Endothelial cell of umbilical vein (primary cell): Measurements from ENCODE around the gene TIMMDC1. TPM values are rescaled to one million over a fixed set of nuclear protein-coding genes. Genes with fewer than 3 reads are reported as not detected.

Experiments used
- BruUV-seq: library from RNA; stranded (reverse); fragments of 400-500 nt; replicated peaks from 2 replicates; lab custom pipeline; 2021; lab: Mats Ljungman, UMichigan
- CTCF ChIA-PET: fragments of 300-600, 350-600 bp; sonication (Branson Sonifier 250); formaldehyde crosslinking; loops from one replicate; lab custom pipeline; 2021; ENCODE audit warnings: antibody characterized with exemption, inconsistent platforms; lab: Charles Lee
- POLR2A ChIA-PET: fragments of 300-600, 350-600 bp; sonication (Branson Sonifier 250); formaldehyde crosslinking; loops from one replicate; lab custom pipeline; 2021; ENCODE audit warnings: antibody characterized with exemption, inconsistent platforms; lab: Charles Lee
- DNase-seq: peaks from one replicate; pipeline ENCODE4 v3.0.0-alpha.2; 2011; ENCODE audit warnings: low read depth, low spot score
- FAIRE-seq: peaks from 2 replicates; lab custom pipeline; 2011; peaks lifted over from hg19 to GRCh38; lab: Jason Lieb, UNC
- H2AFZ ChIP-seq: 2 replicates; pipeline ENCODE4 v1.6.0; 2012; ENCODE audit warnings: low read depth, low read length, control low read depth, inconsistent platforms
- H3K27ac ChIP-seq: 2 replicates; pipeline ENCODE4 v1.5.1; 2011; ENCODE audit warnings: low read depth, mild to moderate bottlenecking, control low read depth, low read length, moderate library complexity; ENCODE audit not compliant: insufficient read depth
- H3K27me3 ChIP-seq, 2 experiments: 2 replicates each; pipeline versions ENCODE4 v1.6.0 to v1.6.1; 2011; ENCODE audit warnings: low read length in 2 of 2, mixed read lengths in 1 of 2; ENCODE audit not compliant: control insufficient read depth in 2 of 2, insufficient read depth in 2 of 2
- H3K36me3 ChIP-seq, 2 experiments: 2 replicates in 1 of 2; 3 replicates in 1 of 2; pipeline ENCODE4 v1.5.1; 2011; ENCODE audit warnings: low read length in 2 of 2, mild to moderate bottlenecking in 1 of 2, moderate library complexity in 1 of 2; ENCODE audit not compliant: control insufficient read depth in 2 of 2, insufficient read depth in 2 of 2; ENCODE audit errors: extremely low read depth in 1 of 2
- H3K4me1 ChIP-seq: 3 replicates; pipeline ENCODE4 v1.5.1; 2011; ENCODE audit warnings: mild to moderate bottlenecking, low read length; ENCODE audit not compliant: control insufficient read depth, insufficient read depth; ENCODE audit errors: extremely low read depth
- H3K4me2 ChIP-seq: 2 replicates; pipeline ENCODE4 v1.6.1; 2011; ENCODE audit warnings: low read length, control low read depth, mixed read lengths; ENCODE audit not compliant: insufficient read depth
- H3K4me3 ChIP-seq, 3 experiments: fragments of 200-600 bp in 1 of 3; sonication (generic), shearing (Covaris generic) in 1 of 3; replicated peaks in 1 of 3; 2 replicates each; pipeline ENCODE4 v1.5.1; 2011 to 2016; ENCODE audit warnings: control low read depth in 3 of 3, low read length in 3 of 3, mild to moderate bottlenecking in 2 of 3, inconsistent platforms in 1 of 3, low read depth in 1 of 3, moderate library complexity in 1 of 3; ENCODE audit not compliant: insufficient read depth in 1 of 3
- H3K79me2 ChIP-seq: 2 replicates; pipeline ENCODE4 v1.6.0; 2012; ENCODE audit warnings: low read length, inconsistent platforms; ENCODE audit not compliant: control insufficient read depth, insufficient read depth
- H3K9ac ChIP-seq: replicated peaks from 2 replicates; pipeline ENCODE3; 2011; ENCODE audit warnings: low read length, control low read depth; ENCODE audit not compliant: insufficient read depth; ENCODE audit errors: extremely low read depth
- H3K9me1 ChIP-seq: replicated peaks from 3 replicates; pipeline ENCODE4 v1.6.0; 2011; ENCODE audit warnings: mild to moderate bottlenecking, low read length; ENCODE audit not compliant: control insufficient read depth, insufficient read depth; ENCODE audit errors: extremely low read depth
- H3K9me3 ChIP-seq: replicated peaks from 2 replicates; pipeline ENCODE4 v1.5.1; 2012; ENCODE audit warnings: low read length, inconsistent platforms; ENCODE audit not compliant: control insufficient read depth, insufficient read depth
- H4K20me1 ChIP-seq: replicated peaks from 2 replicates; pipeline ENCODE3; 2011; ENCODE audit warnings: mild to moderate bottlenecking, low read length; ENCODE audit not compliant: control insufficient read depth, insufficient read depth; ENCODE audit errors: extremely low read depth
- EZH2 ChIP-seq: IDR thresholded peaks from 2 replicates; pipeline ENCODE4 v1.6.1; 2012; ENCODE audit warnings: borderline replicate concordance, low read depth, mild to moderate bottlenecking, moderate library complexity, low read length, inconsistent platforms; ENCODE audit not compliant: severe bottlenecking
- FOS ChIP-seq: IDR thresholded peaks from 2 replicates; pipeline ENCODE4 v1.6.1; 2011; ENCODE audit warnings: mild to moderate bottlenecking, low read length, moderate library complexity, borderline replicate concordance; ENCODE audit not compliant: insufficient read depth
- GATA2 ChIP-seq: IDR thresholded peaks from 2 replicates; pipeline ENCODE4 v1.7.0; 2011; ENCODE audit warnings: low read depth, mild to moderate bottlenecking, moderate library complexity, mixed read lengths, low read length; ENCODE audit not compliant: insufficient read length, insufficient read depth
- JUN ChIP-seq: IDR thresholded peaks from 2 replicates; pipeline ENCODE4 v1.6.1; 2011; ENCODE audit warnings: borderline replicate concordance, low read depth; ENCODE audit not compliant: insufficient read length, insufficient read depth
- MYC ChIP-seq: IDR thresholded peaks from one replicate; pipeline ENCODE4 v1.6.1; 2011; ENCODE audit warnings: mild to moderate bottlenecking, low read depth, low read length
- POLR2A ChIP-seq: IDR thresholded peaks from 2 replicates; pipeline ENCODE4 v1.6.1; 2012; ENCODE audit warnings: low read depth, mild to moderate bottlenecking, control low read depth, low read length
- POLR2AphosphoS5 ChIP-seq: IDR thresholded peaks from 2 replicates; pipeline ENCODE4 v1.6.1; 2012; ENCODE audit warnings: low read depth, mild to moderate bottlenecking, control low read depth, low read length, moderate library complexity; ENCODE audit not compliant: insufficient read depth
- dilution Hi-C: fragments of 300-500 bp; cut with MboI; formaldehyde crosslinking; loops from one replicate; pipeline ENCODE4 v1.15.0; 2019; ENCODE audit warnings: low sequenced_read_pairs; ENCODE audit not compliant: extremely low pct_ligation_motif_present
- intact Hi-C: fragments of 100-400 bp; cut with micrococcal nuclease; formaldehyde crosslinking; loops from one replicate; pipeline ENCODE4 v1.10.0; 2022
- polyA plus RNA-seq, 4 experiments: library from polyadenylated mRNA; depleted of rRNA in 3 of 4; stranded (reverse) in 3 of 4; unstranded in 1 of 4; fragments of >200 nt; gene quantifications; 2 replicates each; pipeline versions ENCODE4 v1.2.1 to v1.2.3, GENCODE V29; 2011 to 2012; ENCODE audit warnings: missing spikeins in 1 of 4
- total RNA-seq: library from RNA; stranded (reverse); gene quantifications from 2 replicates; pipeline ENCODE4 v1.2.3, GENCODE V29; 2021
- TF ChIP-seq, protein P1 (sequence below): IDR thresholded peaks from 2 replicates; pipeline ENCODE4 v1.6.1; 2011; ENCODE audit not compliant: insufficient read depth, insufficient read length
- TF ChIP-seq, protein P2 (sequence below), 2 donors: IDR thresholded peaks; 1 replicate in 1 of 2; 2 replicates in 1 of 2; pipeline ENCODE4 v1.5.1; 2011; ENCODE audit warnings: low read length in 2 of 2, mild to moderate bottlenecking in 2 of 2, moderate library complexity in 2 of 2, control low read depth in 1 of 2, inconsistent platforms in 1 of 2, low read depth in 1 of 2; ENCODE audit not compliant: insufficient read depth in 1 of 2; ENCODE audit errors: extremely low read depth in 1 of 2

Gene TIMMDC1
- total and polyA plus RNA-seq, 2 donors (not counting 3 experiments of a cell fraction or from before 2014, with no cell fraction given): 49.2 to 76.2 TPM

DNA sequence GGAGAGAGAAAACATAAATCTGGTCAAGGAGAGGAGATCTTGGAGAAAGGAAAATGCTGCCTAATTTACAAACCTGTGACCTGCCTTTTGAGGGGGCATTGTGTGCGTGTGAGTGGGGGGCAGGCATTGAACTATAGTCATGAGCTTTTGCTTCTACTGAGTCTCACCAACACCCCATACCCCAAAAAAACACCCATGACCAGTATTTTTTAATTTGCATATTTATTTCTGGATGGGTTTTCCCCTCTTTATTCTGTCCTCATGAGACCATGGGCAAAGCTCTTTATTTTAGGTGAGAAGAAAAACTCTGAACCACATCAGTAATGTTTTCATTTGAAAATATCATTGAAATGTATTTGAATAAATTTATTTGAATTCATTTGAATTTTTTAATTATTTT is 40.4 kb downstream of the TIMMDC1 start:
- intact Hi-C loops (no loop called here), dilution Hi-C loops (no loop called here)
- DNase-seq (no peak), FAIRE-seq (no peak)
- no peak overlapping the region for H3K9ac ChIP-seq
- TF ChIP-seq EZH2 (no peak), POLR2A (no peak), MYC (no peak), FOS (no peak), POLR2AphosphoS5 (no peak), GATA2 (no peak), JUN (no peak)
- TF ChIP-seq, protein P1, sequence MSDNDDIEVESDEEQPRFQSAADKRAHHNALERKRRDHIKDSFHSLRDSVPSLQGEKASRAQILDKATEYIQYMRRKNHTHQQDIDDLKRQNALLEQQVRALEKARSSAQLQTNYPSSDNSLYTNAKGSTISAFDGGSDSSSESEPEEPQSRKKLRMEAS: no peak
- TF ChIP-seq, protein P2, sequence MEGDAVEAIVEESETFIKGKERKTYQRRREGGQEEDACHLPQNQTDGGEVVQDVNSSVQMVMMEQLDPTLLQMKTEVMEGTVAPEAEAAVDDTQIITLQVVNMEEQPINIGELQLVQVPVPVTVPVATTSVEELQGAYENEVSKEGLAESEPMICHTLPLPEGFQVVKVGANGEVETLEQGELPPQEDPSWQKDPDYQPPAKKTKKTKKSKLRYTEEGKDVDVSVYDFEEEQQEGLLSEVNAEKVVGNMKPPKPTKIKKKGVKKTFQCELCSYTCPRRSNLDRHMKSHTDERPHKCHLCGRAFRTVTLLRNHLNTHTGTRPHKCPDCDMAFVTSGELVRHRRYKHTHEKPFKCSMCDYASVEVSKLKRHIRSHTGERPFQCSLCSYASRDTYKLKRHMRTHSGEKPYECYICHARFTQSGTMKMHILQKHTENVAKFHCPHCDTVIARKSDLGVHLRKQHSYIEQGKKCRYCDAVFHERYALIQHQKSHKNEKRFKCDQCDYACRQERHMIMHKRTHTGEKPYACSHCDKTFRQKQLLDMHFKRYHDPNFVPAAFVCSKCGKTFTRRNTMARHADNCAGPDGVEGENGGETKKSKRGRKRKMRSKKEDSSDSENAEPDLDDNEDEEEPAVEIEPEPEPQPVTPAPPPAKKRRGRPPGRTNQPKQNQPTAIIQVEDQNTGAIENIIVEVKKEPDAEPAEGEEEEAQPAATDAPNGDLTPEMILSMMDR (IDR thresholded peaks at IDR 0.05; ENCODE audit: extremely low read depth in 1 of 2, insufficient read depth in 1 of 2, low read depth in 1 of 2, low read length in 2 of 2): no peak
- no peaks in the 10 kb centered on the region for H3K9me3 ChIP-seq
- POLR2A ChIA-PET: no interaction called here
- H3K4me1 ChIP-seq: no peaks in the 10 kb centered on the region
- H4K20me1 ChIP-seq: no peaks in the 10 kb centered on the region
- no peaks in the 10 kb centered on the region for H3K79me2 ChIP-seq
- no peaks in the 10 kb centered on the region for H3K9me1 ChIP-seq
- peaks cover 2 to 4% of the 10 kb centered on the region in 2 experiments for H3K27me3 ChIP-seq
- no peak overlapping the region for H3K4me3 ChIP-seq
- CTCF ChIA-PET: no interaction called here
- H3K36me3 ChIP-seq: no peaks in the 10 kb centered on the region
- no peak overlapping the region for H3K27ac ChIP-seq
- no peak overlapping the region for H3K4me2 ChIP-seq
- H2AFZ ChIP-seq: no peak overlapping the region
- BruUV-seq: no TSS peak
